ENCODE data around the gene MARK4. TPM values are rescaled to one million over a fixed set of nuclear protein-coding genes. Genes with fewer than 3 reads are reported as not detected.

The MARK4 gene
- total and polyA plus RNA-seq, 2 experiments from 2014 or later, result 16.6 to 38.6 TPM

GRCh38 chr19:45223879-45224278 lies 27.2 kb upstream of the MARK4 start:
- H3K36me3 Mint-ChIP-seq (ENCODE audit: low read depth), result no peaks in the 10 kb centered on the region
- no peak for ATAC-seq

More at GRCh38 chr19:45223879-45224278, 27.2 kb upstream of the MARK4 start:
- Histone ChIP-seq H3K9me2 (ENCODE audit: insufficient read depth) (no peaks in the 10 kb centered on the region), H3K27me3 (ENCODE audit: insufficient read depth) (peaks cover 5% of the 10 kb centered on the region; the same call in 1 of the 2 replicates), H3K4me2 (no peak overlapping the region), H2AFZ (no peak overlapping the region), H3K4me3 (no peak overlapping the region), H4K20me1 (replicated peaks; ENCODE audit: insufficient read depth) (no peaks in the 10 kb centered on the region), H3K36me3 (ENCODE audit: insufficient read depth) (no peaks in the 10 kb centered on the region), H3K27ac (ENCODE audit: low read depth) (no peak overlapping the region), H3F3A (replicated peaks; ENCODE audit: low read depth) (no peaks in the 10 kb centered on the region), H3K4me1 (ENCODE audit: insufficient read depth) (peaks cover 6% of the 10 kb centered on the region; the same call in 1 of the 2 replicates), H3K79me2 (replicated peaks; ENCODE audit: insufficient read depth) (no peaks in the 10 kb centered on the region)
- H3K4me1 Mint-ChIP-seq, result 0 out of 3 replicates have a peak, but pooled peaks cover 5% of the 10 kb centered on the region
- no peaks in the 10 kb centered on the region for H3K9me3 Mint-ChIP-seq
- H3K27me3 Mint-ChIP-seq (ENCODE audit: insufficient read depth, low read depth, poor library complexity), result peaks cover 20% of the 10 kb centered on the region
- no peak for DNase-seq (ENCODE audit: low spot score)
- no peak overlapping the region for H3K4me3 Mint-ChIP-seq
- no peak overlapping the region for H3K27ac Mint-ChIP-seq
- no peak for TF ChIP-seq EZH2 (IDR thresholded peaks at IDR 0.05; ENCODE audit: low read depth, unreplicated experiment)
- no peak for TF ChIP-seq STAT1 (IDR thresholded peaks at IDR 0.05; ENCODE audit: unreplicated experiment)
- TF ChIP-seq CTCF (conservative IDR thresholded peaks at IDR 0.05; ENCODE audit: low read depth in 2 of 2), result no peak
- TF ChIP-seq EZH2phosphoT487 (IDR thresholded peaks at IDR 0.05; ENCODE audit: unreplicated experiment), result no peak
- no peak for TF ChIP-seq JUNB (IDR thresholded peaks at IDR 0.05; ENCODE audit: unreplicated experiment)
- TF ChIP-seq ZNF331 (CRISPR knock-in tag; IDR thresholded peaks at IDR 0.05; ENCODE audit: low read depth), result no peak
- no peak for TF ChIP-seq REST (IDR thresholded peaks at IDR 0.05; ENCODE audit: unreplicated experiment)
- no peak for TF ChIP-seq CREB1 (CRISPR knock-in tag; IDR thresholded peaks at IDR 0.05; ENCODE audit: low read depth)
- TF ChIP-seq ZNF114 (CRISPR knock-in tag; IDR thresholded peaks at IDR 0.05), result no peak
- no peak for TF ChIP-seq ETS1 (IDR thresholded peaks at IDR 0.05)
- no peak for TF ChIP-seq POLR2AphosphoS5 (IDR thresholded peaks at IDR 0.05; ENCODE audit: low read depth)
- no peak for TF ChIP-seq NANOG (IDR thresholded peaks at IDR 0.05; ENCODE audit: borderline replicate concordance)
